B cell (primary cell): ENCODE results near the gene DCLK1.

Experiments used
- EZH2 ChIP-seq: IDR thresholded peaks from 2 replicates; pipeline ENCODE4 v1.6.1; 2012; ENCODE audit warnings: borderline replicate concordance, low read depth, mild to moderate bottlenecking, moderate library complexity, low read length; ENCODE audit not compliant: insufficient read depth, poor library complexity, severe bottlenecking
- TF ChIP-seq, protein P1 (sequence below): fragments of 200-600 bp; IDR thresholded peaks from one replicate; pipeline ENCODE4 v1.8.0; 2022; ENCODE audit warnings: antibody characterized with exemption, mild to moderate bottlenecking

DNA sequence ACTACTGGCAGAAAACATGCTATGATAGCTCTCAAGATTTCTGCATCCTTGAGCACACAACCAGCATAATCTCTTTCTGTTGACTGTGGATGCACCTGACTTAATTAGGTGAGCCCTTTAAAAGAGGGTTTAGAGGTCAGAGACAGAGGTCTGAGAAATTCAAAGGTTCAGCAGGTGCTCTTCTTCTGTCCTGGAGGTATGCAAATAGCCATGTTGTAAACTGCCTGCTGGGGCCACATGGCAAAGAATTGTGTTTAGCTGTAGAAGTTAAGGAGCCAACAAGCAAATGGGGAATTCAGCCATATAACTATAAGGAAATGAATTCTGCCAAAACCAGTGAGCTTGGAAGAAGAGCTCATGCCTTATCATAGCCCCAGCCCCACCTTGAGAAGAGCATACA is 11.6 kb upstream of the DCLK1 start:
- TF ChIP-seq EZH2: no peak
- TF ChIP-seq, protein P1, sequence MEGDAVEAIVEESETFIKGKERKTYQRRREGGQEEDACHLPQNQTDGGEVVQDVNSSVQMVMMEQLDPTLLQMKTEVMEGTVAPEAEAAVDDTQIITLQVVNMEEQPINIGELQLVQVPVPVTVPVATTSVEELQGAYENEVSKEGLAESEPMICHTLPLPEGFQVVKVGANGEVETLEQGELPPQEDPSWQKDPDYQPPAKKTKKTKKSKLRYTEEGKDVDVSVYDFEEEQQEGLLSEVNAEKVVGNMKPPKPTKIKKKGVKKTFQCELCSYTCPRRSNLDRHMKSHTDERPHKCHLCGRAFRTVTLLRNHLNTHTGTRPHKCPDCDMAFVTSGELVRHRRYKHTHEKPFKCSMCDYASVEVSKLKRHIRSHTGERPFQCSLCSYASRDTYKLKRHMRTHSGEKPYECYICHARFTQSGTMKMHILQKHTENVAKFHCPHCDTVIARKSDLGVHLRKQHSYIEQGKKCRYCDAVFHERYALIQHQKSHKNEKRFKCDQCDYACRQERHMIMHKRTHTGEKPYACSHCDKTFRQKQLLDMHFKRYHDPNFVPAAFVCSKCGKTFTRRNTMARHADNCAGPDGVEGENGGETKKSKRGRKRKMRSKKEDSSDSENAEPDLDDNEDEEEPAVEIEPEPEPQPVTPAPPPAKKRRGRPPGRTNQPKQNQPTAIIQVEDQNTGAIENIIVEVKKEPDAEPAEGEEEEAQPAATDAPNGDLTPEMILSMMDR: no peak
